ENCODE results near the gene CDC6. TPM values are rescaled to one million over a fixed set of nuclear protein-coding genes. Genes with fewer than 3 reads are reported as not detected.
"Not testable (repeated sequence)": the region's sequence is repeated elsewhere in the genome, so short reads cannot be mapped to it uniquely, and the experiment has no call there.

Gene CDC6
- total and polyA plus RNA-seq, 2 experiments from 2014 or later: 9.8 to 12.4 TPM

DNA sequence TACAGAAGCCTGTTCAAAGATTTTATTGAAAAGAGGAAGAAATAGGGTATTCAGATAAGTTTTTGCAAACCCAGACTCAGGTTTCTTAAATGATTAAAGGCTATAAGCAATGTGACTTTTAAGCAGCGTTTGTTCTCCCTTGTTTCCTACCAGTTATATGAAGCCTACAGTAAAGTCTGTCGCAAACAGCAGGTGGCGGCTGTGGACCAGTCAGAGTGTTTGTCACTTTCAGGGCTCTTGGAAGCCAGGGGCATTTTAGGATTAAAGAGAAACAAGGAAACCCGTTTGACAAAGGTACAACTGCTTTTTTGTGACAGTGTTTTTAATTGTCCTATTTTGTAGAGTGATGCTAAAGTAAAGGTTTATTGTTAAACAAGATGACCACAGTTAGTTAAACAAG is 13.6 kb downstream of the CDC6 start:
- Histone ChIP-seq H3K27ac (no peak overlapping the region), H3K4me3 (no peak overlapping the region), H3K9ac (no peak overlapping the region), H2AFZ (no peak overlapping the region), H3K36me3 (ENCODE audit: low read depth) (no peaks in the 10 kb centered on the region), H3K4me1 (ENCODE audit: insufficient read depth) (peaks cover 37% of the 10 kb centered on the region), H3K9me2 (ENCODE audit: insufficient read depth) (no peaks in the 10 kb centered on the region), H3K9me3 (ENCODE audit: low read depth) (no peaks in the 10 kb centered on the region), H3K79me2 (ENCODE audit: insufficient read depth) (no peaks in the 10 kb centered on the region), H3F3A (ENCODE audit: insufficient read depth) (peaks cover 51% of the 10 kb centered on the region), H3K4me2 (ENCODE audit: unreplicated experiment) (no peak overlapping the region), H3K27me3 (replicated peaks; ENCODE audit: insufficient read depth) (no peaks in the 10 kb centered on the region), H4K20me1 (ENCODE audit: insufficient read depth) (no peaks in the 10 kb centered on the region)
- in situ Hi-C loops (cut with MboI): loop anchor here (10.0 kb wide), 1 partner anchor 53 kb away; no protein-coding TSS in a partner anchor
- 68 to 81% methylated on average over 4 of the region's 4 CpGs for WGBS, 2 experiments (ENCODE audit: low coverage in 1 of 2, low lambda C conversion rate in 2 of 2, missing lambda C conversion rate in 2 of 2)
- no peak for DNase-seq
- TF ChIP-seq EZH2 (IDR thresholded peaks at IDR 0.05; ENCODE audit: insufficient read depth, poor library complexity, severe bottlenecking) (no peak), EZH2phosphoT487 (IDR thresholded peaks at IDR 0.05; ENCODE audit: insufficient read depth, low read depth) (no peak)

DNA sequence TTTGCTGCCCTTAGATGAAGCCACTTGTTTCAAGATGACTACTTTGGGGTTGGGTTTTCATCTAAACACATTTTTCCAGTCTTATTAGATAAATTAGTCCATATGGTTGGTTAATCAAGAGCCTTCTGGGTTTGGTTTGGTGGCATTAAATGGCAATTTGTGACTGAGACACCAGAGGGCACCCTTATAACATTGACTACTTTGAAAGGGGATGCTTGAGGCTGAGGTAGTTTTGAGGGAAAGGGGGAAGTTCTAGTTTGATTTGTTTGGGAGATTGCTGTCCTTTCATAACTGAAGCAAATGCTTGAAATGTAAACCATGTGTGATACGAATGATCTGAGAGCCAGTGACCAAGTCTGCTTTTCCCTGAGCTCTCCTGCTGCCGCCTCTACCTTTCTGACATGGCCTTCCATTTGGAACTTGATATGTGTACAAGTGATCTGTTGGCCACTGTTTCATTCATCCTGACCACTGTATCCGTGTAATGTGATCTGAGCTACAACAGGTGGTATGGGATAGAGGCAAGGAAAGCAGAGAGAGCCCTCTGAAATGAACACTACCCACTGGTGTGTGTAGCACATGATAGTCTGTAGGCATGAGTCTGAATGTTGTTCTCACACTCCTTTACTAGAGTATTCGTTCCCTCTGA is 15.5 kb downstream of the CDC6 start:
- Histone ChIP-seq H3K4me3 (peak overlapping the region; percentile 30), H3K27ac (peak overlapping the region; percentile 97), H3K27me3 (replicated peaks; ENCODE audit: insufficient read depth) (no peaks in the 10 kb centered on the region), H3F3A (ENCODE audit: insufficient read depth) (peaks cover 63% of the 10 kb centered on the region), H3K4me1 (ENCODE audit: insufficient read depth) (peaks cover 54% of the 10 kb centered on the region), H3K36me3 (ENCODE audit: low read depth) (no peaks in the 10 kb centered on the region), H3K79me2 (ENCODE audit: insufficient read depth) (no peaks in the 10 kb centered on the region), H2AFZ (no peak overlapping the region), H3K9me3 (ENCODE audit: low read depth) (no peaks in the 10 kb centered on the region), H3K9me2 (ENCODE audit: insufficient read depth) (no peaks in the 10 kb centered on the region), H4K20me1 (ENCODE audit: insufficient read depth) (no peaks in the 10 kb centered on the region), H3K9ac (peak overlapping the region; percentile 77), H3K4me2 (ENCODE audit: unreplicated experiment) (peak overlapping the region; percentile 60)
- in situ Hi-C loops (cut with MboI): loop anchor here (10.0 kb wide), 1 partner anchor 52 kb away; no protein-coding TSS in a partner anchor
- 5 to 8% methylated on average over 4 of the region's 4 CpGs for WGBS, 2 experiments (ENCODE audit: low coverage in 1 of 2, low lambda C conversion rate in 2 of 2, missing lambda C conversion rate in 2 of 2)
- TF ChIP-seq EZH2phosphoT487 (IDR thresholded peaks at IDR 0.05; ENCODE audit: insufficient read depth, low read depth) (no peak), EZH2 (IDR thresholded peaks at IDR 0.05; ENCODE audit: insufficient read depth, poor library complexity, severe bottlenecking) (no peak)
- DNase-seq: peak; percentile 81

DNA sequence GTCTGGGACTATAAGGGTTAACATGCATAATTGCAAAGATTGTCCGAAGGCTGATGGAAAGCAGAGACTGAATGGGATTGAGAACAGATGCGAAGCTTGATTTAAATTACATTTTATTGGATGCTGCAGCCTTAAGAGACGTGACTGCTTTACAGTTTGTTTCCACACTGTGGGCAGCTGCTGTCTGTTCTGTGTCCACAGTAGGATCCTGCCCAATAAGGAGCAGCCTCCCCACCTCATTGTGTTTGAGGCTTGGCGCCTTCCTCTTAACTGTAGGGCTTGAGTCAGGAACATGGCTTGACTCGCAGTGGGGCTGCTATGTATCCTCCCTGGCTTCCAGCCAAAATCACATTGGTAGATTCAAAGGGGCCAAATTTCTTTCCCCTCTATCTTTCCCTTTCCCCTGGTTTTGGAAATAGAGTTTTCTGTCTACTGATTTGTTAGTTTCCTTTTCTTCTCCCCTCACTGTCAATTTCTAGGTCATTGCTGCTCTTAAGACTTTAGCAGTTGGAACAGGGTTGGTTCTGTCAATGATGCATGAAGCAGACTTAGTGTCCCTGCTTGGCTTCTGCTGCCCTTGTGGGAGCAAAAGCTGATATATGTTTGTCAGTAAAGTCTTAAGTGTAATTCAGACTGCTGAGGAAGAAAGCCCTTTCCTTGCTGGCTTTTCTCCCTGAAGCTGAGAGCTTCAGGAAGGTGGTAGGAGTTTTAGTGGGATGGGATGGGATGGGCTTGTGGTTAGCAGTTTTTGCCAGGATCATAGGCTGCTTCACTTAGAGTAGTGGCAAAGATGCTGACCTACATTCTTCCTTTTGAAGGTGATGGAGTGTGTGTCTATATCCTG is 16.3 kb downstream of the CDC6 start:
- WGBS, 2 experiments (ENCODE audit: low coverage in 1 of 2, low lambda C conversion rate in 2 of 2, missing lambda C conversion rate in 2 of 2): 0 to 4% methylated on average over 5 of the region's 5 CpGs
- in situ Hi-C loops (cut with MboI): loop anchor here (10.0 kb wide), 1 partner anchor 51 kb away; no protein-coding TSS in a partner anchor
- H3K4me2 ChIP-seq (ENCODE audit: unreplicated experiment): peak overlapping the region; percentile 60

DNA sequence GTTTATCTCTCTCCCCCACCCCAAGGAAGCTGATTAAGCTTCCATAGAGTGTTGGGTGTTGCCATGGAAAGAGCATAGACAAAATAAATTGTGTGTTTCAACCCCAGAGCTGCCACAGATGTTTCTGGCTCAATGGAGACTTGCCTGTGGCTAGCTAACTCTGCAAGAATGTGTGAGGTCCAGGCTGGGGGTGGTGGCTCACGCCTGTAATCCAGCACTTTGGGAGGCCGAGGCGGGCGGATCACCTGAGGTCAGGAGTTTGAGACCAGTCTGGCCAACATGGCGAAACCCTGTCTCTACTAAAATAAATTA is 16.8 kb downstream of the CDC6 start:
- in situ Hi-C loops (cut with MboI): loop anchor here (10.0 kb wide), 1 partner anchor 50 kb away; no protein-coding TSS in a partner anchor
- not testable (repeated sequence) for H3K9me2 ChIP-seq (ENCODE audit: insufficient read depth); H2AFZ ChIP-seq; H3K79me2 ChIP-seq (ENCODE audit: insufficient read depth); H3K4me3 ChIP-seq; H3K36me3 ChIP-seq (ENCODE audit: low read depth); H3K9me3 ChIP-seq (ENCODE audit: low read depth); H3K27me3 ChIP-seq (replicated peaks; ENCODE audit: insufficient read depth); H4K20me1 ChIP-seq (ENCODE audit: insufficient read depth)
- WGBS, 2 experiments (ENCODE audit: low coverage in 1 of 2, low lambda C conversion rate in 2 of 2, missing lambda C conversion rate in 2 of 2): 4 to 7% methylated on average over 5 of the region's 5 CpGs
- H3F3A ChIP-seq (ENCODE audit: insufficient read depth): peaks cover 62% of the 10 kb centered on the region
- H3K27ac ChIP-seq: peak overlapping the region; percentile 97
- peak overlapping the region; percentile 60 for H3K4me2 ChIP-seq (ENCODE audit: unreplicated experiment)
- DNase-seq: peak; percentile 95
- peaks cover 63% of the 10 kb centered on the region for H3K4me1 ChIP-seq (ENCODE audit: insufficient read depth)
- H3K9ac ChIP-seq: peak overlapping the region; percentile 77

More for the DNA sequence above, 16.3 kb downstream of the CDC6 start:
- no peak overlapping the region for H2AFZ ChIP-seq
- H3K4me3 ChIP-seq: peak overlapping the region; percentile 30
- peaks cover 62% of the 10 kb centered on the region for H3F3A ChIP-seq (ENCODE audit: insufficient read depth)
- H4K20me1 ChIP-seq (ENCODE audit: insufficient read depth): no peaks in the 10 kb centered on the region
- H3K79me2 ChIP-seq (ENCODE audit: insufficient read depth): no peaks in the 10 kb centered on the region
- peaks cover 58% of the 10 kb centered on the region for H3K4me1 ChIP-seq (ENCODE audit: insufficient read depth)
- no peaks in the 10 kb centered on the region for H3K9me3 ChIP-seq (ENCODE audit: low read depth)
- no peaks in the 10 kb centered on the region for H3K27me3 ChIP-seq (replicated peaks; ENCODE audit: insufficient read depth)
- peak; percentile 96 for DNase-seq
- no peaks in the 10 kb centered on the region for H3K9me2 ChIP-seq (ENCODE audit: insufficient read depth)
- no peaks in the 10 kb centered on the region for H3K36me3 ChIP-seq (ENCODE audit: low read depth)
- TF ChIP-seq EZH2 (IDR thresholded peaks at IDR 0.05; ENCODE audit: insufficient read depth, poor library complexity, severe bottlenecking): no peak
- TF ChIP-seq EZH2phosphoT487 (IDR thresholded peaks at IDR 0.05; ENCODE audit: insufficient read depth, low read depth): no peak
- peak overlapping the region; percentile 77 for H3K9ac ChIP-seq
- H3K27ac ChIP-seq: peak overlapping the region; percentile 97

DNA sequence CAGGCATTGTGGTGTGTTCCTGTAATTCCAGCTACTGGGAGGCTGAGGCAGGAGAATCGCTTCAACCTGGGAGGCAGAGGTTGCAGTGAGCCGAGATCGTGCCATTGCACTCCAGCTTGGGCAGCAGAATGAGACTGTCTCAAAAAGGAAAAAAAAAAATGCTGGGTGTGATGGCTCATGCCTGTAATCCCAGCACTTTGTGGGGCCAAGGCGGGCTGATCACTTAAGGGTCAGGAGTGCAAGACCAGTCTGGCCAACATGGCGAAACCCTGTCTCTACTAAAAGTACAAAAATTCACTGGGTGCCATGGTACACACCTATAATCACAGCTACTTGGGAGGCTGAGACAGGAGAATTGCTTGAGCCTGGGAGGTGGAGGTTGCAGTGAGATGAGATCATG is 17.2 kb downstream of the CDC6 start:
- not testable (repeated sequence) for H3K4me3 ChIP-seq; H3K9me2 ChIP-seq (ENCODE audit: insufficient read depth); H3K27me3 ChIP-seq (replicated peaks; ENCODE audit: insufficient read depth); H4K20me1 ChIP-seq (ENCODE audit: insufficient read depth); DNase-seq; H3K9me3 ChIP-seq (ENCODE audit: low read depth); H3K36me3 ChIP-seq (ENCODE audit: low read depth); H2AFZ ChIP-seq; H3K79me2 ChIP-seq (ENCODE audit: insufficient read depth)
- Histone ChIP-seq H3K9ac (peak overlapping the region; percentile 77), H3K4me1 (ENCODE audit: insufficient read depth) (peaks cover 66% of the 10 kb centered on the region), H3F3A (ENCODE audit: insufficient read depth) (peaks cover 62% of the 10 kb centered on the region), H3K27ac (peak overlapping the region; percentile 97), H3K4me2 (ENCODE audit: unreplicated experiment) (peak overlapping the region; percentile 47)
- in situ Hi-C loops (cut with MboI): loop anchor here (10.0 kb wide), 1 partner anchor 50 kb away; no protein-coding TSS in a partner anchor
- WGBS, 2 experiments (ENCODE audit: low coverage in 1 of 2, low lambda C conversion rate in 2 of 2, missing lambda C conversion rate in 2 of 2): 62 to 66% methylated on average over 5 of the region's 5 CpGs

Data from GM23248 (cell line).